ENCODE results near the gene MIDN.

The MIDN gene

DNA sequence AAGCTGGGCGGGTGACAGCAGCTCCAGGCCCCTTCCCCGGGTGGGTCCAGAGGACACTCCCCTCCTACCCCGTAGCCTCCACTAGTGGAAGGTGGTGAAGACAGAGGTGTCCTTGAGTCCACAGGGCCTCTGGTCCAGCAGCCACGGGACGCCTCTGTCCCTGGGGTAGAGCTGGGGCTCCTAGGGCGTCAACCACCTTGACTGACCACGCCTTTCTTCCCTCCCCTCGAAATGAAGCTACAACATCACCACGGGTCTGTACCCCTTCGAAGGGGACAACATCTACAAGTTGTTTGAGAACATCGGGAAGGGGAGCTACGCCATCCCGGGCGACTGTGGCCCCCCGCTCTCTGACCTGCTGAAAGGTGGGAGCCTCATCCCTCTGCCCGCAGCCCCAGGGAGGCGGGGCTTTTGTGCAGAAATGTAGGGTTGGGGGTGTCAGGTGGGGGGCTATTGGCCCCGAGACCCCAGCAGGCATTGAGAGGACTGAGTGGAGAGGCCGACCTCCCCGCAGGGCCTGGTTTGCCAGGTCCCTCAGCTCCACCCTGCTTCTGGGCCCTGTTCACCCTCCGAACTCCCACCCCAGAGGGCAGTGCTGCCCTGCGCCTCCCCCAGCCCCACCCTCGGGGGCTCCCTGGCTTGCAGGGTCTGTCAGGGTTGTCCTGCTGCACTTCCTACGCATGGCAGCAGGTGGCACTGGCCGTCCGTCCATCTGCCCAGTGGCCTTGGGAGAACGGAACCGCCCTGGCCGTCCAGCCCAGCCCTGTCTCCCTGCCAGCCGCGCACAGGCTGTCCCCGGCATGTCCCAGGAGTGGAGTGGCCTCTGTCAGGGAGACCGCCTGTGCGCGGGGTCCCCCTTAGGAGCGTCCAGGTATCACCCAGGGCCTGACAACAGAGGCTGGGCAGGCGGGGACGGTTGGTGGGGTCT, 27.1 kb upstream of the MIDN start:
- DNase-seq: no peak

DNA sequence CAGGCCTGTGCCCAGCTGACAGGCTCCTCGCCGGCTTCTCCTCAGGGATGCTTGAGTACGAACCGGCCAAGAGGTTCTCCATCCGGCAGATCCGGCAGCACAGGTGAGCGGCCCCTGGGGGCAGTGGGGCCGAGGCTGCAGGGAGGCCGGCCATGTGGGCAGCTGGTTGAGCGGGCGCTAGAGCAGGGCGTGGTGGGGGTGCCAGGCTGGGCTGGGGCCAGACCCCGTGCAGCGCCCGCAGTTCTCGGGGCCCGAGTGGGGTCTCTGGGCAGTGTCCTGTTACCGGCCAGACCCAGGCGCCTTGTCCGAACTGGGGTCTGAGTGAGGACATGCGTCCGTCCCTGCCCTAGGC, 26.5 kb upstream of the MIDN start:
- no peak for DNase-seq

DNA sequence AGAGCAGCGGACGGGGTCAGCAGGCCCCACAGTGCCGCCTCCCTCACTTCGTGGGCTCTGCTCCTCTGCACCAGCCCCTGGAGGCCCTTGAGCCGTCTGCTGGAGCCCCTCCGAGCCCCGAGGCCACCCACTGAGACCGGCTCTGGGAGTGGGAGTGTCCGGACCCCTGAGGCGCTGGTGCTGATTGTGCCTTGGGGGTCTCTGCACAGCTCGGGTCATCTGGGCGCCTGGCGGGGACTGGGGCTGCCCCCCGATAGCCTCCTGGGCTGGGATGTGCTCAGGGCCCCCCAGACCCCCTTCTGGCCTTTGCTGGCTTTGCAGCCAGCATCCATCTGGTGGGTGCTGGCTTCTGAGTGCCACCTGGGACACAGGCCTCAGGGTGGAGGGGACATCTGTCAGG, 26.0 kb upstream of the MIDN start:
- no peak for DNase-seq

DNA sequence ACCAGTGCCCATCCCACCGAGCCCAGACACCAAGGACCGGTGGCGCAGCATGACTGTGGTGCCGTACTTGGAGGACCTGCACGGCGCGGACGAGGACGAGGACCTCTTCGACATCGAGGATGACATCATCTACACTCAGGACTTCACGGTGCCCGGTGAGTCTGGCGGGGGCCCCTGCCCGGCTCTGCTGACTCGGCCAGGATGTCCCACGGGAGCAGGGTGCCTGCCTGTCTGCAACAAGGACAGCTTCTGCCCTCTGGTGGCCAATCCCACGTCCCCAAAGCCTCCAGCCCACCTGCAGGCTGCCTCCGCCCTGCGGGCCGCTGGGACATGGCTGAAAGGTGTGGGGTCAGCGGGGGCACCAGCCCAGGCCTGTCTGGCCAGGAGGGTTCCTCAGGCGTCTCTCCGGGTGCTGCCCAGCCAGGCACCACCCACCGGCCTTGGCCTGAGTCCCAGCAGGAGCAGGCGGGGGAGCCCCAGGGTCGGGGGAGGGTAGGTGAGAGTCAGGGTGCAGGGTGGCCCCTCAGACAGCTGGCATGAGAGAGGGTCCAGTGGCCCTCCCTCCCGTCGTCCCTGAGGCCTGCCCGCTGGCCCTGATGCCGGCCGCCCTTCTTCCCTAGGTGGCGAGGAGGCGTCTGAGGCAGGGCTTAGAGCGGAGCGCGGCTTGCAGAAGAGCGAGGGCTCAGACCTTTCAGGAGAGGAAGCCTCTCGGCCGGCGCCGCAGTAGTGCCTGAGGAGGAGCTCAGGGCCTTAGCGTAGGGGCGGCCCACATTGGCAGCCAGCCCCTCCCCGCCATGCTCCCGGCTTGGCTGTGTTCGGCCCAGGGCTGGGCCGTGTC, 25.1 kb upstream of the MIDN start:
- DNase-seq: no peak

DNA sequence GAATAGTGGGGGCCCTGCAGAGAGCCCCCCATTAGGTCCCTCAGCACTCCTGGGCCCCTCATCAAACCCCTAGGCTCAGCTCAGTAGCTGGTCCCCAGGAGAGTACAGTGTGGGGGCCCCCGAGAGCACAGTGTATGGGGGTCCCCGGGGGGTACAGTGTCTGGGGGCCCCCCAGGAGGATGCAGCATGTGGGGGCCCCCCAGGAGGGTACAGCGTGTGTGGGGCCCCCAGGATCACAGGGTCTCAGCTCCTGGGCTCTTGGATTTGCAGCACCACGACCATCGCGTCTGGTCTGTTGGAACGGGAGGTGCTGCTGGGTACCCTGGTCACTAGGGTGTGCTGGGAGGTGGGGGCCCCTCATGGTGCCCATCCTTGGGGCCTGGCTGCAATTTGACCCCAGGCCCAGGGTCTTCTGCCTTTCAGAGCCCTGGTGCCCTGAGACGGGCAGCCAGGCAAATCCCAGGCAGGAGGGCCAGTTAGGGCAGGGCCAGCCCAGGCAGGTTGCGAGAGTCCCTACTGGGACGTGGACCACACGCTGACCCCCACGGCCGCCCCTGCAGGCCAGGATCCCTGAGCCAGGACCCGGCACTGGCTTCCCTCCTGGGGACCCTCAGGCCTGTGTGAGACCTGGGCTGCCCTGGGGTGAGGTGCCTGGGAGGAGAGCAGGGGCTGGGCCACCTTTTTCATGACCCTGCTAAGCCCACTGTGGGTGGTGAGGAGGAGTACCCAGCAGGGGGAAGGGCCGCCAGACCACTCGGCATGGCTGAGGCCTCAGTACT, 24.1 kb upstream of the MIDN start:
- no peak for DNase-seq

DNA sequence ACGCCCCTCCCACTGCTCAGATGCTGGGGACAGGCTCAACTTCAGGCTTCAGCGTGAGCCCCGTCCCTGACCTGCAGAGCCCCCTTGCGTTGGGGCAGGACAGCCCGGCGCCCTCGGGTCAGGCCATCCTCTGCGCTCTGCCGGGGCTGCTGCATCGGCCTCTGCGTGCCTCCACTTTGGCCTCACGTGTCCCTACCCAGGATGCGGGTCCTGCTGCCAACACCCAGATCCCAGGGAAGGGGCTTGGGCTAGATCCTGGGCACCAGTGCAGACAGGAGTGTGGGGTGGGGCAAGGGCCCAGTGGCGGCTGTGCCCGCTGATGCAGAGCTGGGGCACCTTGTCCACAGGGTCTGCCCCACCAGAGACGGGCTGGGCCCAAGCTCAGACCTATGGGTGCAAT, 23.5 kb upstream of the MIDN start:
- DNase-seq: no peak

DNA sequence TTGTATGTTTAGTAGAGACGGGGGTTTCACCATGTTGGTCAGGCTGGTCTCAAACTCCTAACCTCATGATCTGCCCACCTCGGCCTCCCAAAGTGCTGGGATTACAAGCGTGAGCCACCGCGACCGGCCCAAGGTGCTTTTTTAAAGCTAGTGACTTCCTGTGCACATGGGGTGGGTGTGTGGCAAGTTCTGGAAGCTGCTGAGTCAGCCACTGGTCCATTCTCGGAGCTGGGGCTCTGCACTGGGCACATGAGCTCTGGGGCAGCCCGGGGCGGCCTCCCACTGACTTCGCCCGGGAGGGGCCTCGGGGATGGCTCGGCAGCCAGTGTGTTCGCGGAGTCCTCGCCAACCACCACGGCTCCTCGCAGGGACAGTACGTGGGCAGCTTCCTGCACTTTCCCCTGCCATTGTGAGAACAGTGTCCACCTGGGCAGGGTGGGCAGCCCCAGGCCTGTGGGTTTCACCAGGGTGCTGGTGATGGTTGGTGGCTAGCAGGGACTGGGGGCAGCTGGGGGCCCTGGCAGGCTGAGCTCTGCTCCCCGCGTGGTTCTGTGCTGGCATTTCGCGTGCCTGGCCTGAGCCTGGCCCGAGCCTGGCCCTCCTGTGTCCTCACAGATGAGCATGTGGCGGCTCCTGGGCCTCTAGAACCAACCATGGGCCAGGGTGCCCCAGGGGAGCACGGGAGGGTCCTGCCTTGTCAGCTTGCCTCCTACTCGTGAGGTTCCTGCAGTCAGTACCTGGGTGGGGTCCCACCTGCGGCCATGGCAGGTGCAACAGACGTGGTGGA, 22.8 kb upstream of the MIDN start:
- DNase-seq: no peak

DNA sequence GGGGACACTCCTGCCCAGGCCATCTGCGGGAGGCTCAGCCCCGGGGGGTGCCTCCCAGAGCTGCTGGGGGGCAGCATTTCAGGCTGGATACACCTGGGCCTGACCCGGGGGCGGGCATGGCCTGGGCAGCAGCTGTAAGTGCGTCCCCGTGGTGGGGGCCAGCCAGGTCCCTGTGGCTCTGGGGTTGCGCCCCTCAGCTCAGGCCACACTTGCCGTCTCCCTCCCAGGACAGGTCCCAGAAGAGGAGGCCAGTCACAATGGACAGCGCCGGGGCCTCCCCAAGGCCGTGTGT, 22.2 kb upstream of the MIDN start:
- no peak for DNase-seq

DNA sequence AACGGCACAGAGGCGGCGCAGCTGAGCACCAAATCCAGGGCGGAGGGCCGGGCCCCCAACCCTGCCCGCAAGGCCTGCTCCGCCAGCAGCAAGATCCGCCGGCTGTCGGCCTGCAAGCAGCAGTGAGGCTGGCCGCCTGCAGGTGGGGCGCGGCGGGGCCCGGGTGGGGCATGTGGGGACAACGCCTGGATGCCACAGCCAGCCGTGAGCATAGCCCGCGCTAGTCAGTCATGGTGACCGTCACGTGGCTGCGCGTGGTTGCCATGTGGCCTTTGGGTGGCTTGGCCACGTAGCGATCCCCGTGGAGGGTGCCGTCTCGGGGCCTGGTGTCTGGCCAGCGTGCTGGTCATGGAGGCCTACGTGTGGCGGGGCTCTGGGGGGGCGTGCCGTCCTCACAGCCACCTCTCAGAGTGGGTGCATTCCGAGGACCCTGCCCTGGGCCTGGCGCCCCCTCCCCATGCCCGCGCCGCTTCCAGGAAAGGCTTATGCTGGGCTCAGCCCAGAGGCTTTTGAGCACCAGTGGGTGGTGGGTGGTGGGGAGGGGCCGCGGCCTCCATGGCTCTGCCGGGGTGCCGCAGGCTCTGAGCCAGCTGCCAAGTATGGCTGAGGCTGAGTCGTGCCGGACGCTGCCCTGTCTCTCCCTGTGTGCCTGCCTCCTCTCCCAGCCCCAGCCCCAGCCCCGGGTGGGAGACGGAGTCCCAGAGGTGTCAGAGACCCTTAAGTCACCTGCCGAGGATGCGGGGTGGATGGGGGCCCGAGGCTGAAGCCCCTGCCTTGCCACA, 21.7 kb upstream of the MIDN start:
- no peak for DNase-seq

DNA sequence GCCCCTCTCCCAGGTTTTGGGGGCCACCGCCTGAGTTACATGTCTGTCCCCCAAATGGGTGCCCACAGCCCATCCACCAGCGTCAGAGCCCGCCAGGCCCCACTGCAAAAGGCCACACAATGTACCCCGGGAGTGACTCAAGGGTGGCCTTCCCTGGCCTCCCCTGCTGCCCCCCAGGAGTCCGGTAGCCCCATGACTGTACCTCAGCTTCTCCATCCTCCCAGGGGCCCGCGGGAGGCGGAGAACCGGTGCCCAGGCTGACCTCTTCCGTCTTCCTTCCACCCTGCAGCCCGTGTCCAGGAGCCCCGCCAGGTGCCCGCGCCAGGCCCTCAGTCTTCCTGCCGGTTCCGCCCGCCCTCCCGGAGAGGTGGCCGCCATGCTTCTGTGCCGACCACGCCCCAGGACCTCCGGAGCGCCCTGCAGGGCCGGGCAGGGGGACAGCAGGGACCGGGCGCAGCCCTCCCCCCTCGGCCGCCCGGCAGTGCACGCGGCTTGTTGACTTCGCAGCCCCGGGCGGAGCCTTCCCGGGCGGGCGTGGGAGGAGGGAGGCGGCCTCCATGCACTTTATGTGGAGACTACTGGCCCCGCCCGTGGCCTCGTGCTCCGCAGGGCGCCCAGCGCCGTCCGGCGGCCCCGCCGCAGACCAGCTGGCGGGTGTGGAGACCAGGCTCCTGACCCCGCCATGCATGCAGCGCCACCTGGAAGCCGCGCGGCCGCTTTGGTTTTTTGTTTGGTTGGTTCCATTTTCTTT, 20.9 kb upstream of the MIDN start:
- no peak for DNase-seq

DNA sequence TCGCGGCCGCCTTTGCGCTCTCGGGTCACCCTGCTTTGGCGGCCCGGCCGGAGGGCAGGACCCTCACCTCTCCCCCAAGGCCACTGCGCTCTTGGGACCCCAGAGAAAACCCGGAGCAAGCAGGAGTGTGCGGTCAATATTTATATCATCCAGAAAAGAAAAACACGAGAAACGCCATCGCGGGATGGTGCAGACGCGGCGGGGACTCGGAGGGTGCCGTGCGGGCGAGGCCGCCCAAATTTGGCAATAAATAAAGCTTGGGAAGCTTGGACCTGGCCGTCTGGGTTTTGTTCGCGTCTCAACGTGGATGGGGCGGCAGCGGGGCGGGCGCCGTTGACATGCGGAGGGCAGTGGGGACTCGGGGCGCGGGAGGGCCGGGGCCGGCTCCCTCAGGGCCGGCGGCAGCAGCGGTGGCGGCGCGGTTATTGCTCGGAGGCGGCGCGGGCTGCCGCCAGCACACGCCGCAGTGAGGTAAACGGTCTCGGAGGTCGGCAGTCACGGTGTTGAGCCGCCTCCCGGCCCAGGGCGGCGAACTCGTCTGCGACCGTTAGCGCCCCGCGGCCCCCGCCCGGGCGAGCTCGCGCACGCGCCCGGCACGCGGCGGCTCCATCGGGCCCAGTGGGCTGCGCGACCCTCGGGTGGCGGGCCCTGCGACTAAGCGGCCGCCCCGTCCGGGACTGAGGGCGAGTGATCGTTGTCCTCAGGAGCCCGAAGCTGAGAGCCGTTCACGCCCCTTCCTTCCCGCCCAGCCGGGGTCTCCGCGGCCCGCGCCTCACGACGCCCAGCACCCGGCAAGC, 20.0 kb upstream of the MIDN start:
- no peak for DNase-seq

DNA sequence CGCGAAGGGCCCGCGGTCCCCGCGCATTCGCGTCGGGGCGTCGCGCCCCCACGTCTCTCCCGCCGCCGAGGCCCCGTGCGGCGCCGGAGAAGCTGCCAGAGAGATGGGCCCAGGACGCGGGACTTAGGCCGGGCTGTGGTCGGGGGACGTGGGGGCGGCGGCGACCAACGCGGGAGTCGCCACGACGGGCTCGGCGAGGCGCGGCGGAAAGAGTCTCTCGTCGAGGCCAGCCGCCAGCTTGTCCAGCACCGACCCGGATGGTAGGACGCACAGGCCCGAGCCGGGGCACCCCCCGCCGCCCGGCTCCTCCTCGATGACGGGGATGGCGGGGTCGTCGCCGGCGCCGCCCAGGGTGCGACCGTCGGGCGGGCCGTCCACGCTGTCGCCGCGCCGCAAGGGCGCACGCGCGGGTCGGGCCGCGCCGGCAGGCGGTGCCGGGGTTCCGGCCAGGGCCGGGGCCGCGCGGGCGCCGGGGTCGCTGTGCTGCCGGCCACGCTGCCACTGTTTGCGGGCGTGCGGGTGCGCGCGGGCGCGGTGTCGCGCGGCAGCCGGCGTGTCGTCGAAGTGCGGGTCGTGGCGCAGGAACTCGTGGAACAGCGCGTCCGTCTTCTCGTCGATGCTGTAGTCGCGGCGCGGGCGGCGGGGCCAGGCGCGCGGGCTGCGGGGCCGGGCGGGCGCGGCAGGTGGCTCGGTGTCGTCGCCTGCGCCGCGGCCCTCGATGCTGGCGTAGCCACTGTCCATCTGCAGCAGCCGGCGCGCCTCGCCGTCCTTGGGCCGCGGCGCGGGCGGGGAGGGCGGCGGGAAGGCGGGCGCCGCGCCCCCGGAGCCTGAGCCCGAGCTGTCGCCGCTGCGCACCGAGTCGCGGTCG, 19.1 kb upstream of the MIDN start:
- no peak for DNase-seq

DNA sequence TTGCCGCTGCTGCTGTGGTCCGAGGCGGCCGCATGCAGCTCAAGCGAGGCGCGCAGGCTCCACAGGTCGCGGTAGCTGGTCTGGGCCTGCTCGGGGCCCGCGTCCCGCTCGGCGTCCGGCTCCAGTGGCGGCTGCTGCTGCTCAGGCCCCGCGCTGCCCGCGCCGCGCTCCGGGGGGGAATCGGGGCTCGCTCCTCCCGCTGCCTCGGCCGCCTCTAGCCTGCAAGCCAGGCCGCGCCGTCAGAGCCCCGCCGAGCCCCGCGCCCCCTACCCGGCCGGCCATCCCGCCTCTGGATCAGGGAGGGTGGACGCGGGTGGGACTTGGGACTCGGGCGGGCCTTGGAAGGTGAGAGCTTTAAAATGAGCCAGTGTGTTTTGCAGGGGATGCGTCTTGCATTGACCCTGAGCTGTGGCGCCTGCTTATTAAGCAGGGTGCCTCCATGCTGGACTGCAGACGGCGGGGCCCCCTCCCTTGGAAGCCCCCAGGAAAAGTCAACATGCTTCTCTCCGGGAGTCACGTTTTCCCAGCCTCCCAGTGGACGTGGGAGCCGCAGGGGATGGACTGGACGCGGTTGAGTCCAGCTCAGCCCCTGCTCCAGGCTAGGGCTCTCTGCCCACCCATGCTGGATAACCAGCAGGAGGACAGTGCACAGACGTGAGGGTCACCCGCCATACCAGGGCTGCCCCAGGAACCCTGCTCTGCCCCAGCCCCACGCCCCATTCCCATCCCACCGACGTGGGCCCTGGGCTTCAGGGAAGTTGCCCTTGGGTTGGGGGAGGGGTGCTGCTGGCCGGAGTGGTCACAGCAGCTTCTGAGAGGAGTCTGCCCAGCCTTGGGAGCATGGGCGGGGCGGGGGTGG, 18.2 kb upstream of the MIDN start:
- no peak for DNase-seq

DNA sequence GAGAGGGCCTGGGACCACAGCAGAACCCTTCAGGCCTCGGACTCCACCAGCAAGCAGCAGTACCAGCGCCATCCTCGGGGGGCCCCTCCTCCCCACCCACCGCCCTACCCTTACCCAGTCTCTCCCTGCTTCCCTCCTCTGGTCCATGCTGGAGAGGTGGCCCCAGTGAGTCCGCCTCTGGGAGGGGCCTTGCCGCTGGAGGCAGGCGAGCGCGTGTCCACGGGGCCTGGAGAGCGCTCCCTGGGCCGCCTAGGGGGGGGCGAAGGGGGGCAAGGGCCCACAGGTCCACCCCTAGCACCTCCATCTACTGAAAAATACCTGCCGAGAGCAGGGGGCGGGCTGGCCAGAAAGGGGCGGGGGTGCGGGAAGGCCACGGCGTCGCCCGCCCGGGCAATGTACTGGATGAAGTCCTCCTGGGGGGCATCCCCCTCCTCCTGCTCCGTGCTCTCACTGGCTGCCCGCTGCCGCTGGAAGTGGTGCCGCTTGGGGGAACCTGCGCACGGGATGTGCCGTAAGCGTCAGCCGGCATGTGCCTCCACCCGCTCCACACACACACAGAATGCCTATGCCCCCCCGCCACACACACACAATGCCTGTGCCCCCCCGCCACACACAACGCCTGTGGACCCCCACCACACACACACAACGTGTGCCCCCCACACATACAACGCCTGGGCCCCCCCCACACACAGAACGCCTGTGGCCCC, 17.4 kb upstream of the MIDN start:
- DNase-seq: no peak

DNA sequence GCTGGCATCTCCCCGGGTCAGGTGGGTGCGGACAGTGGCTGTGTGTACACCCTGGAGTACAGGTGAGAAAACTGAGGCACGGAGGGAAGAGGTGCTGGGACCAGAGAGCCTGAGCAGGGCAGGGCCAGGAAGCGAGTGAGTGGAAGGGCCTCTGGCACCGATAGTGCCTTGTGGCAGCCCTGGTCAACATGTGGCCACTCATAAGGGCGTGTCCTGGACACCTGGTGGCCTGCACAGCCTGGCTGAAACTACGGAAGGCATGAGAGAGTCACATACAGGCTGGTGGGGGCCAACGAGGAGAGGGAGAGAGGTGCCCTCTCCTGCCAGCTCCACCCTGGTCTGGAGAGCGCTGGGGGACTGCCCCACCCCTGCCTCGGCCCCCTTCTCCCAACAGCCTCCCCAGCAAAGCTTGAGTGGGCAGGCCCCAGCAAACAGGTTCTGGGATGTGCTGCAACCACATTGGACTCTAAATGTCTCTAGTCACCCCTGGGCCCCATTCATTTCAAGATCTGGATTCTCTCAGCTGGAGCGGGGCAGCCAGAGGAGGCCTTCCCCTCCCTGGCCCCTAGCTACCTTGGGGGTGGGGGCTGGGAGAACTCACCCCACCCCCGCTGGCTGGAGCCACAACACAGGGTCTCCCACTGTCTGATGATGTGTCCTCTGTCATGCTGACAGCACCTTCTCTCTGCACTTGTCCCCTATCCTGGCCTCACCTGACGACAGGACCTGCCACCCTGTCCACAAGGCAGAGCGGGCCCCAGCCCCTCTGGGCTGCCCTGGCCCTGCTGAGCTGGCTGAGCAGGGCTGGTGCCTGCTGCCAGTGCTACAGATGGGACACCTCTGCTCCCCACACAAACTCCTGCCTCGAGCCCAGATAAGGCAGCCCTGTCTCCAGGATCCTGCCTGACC, 16.4 kb upstream of the MIDN start:
- no peak for DNase-seq

DNA sequence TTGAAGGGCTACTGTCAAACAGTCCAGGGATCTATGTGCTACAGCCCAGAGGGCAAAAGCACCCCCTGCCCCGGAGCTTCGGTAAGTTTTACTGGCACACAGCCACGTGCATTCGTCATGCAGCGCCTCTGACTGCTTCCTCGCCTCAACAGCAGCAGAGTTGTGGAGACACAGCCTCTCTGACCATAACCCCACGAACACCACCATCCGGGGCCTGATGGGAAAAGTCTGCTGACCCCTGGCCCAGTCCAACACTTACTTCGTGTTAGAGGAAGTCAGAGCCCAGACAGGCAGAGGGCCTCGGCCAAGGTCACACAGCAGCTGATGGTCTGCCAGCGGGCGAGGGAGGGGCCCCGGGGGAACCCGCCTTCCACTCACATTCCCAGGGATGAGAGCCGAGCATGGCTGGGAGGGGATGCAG, 15.7 kb upstream of the MIDN start:
- no peak for DNase-seq
